ENCODE results near the gene CNNM4. TPM values are rescaled to one million over a fixed set of nuclear protein-coding genes. Genes with fewer than 3 reads are reported as not detected.

The CNNM4 gene
- total RNA-seq, 1 donor from 2014 or later: 5.8 TPM

DNA sequence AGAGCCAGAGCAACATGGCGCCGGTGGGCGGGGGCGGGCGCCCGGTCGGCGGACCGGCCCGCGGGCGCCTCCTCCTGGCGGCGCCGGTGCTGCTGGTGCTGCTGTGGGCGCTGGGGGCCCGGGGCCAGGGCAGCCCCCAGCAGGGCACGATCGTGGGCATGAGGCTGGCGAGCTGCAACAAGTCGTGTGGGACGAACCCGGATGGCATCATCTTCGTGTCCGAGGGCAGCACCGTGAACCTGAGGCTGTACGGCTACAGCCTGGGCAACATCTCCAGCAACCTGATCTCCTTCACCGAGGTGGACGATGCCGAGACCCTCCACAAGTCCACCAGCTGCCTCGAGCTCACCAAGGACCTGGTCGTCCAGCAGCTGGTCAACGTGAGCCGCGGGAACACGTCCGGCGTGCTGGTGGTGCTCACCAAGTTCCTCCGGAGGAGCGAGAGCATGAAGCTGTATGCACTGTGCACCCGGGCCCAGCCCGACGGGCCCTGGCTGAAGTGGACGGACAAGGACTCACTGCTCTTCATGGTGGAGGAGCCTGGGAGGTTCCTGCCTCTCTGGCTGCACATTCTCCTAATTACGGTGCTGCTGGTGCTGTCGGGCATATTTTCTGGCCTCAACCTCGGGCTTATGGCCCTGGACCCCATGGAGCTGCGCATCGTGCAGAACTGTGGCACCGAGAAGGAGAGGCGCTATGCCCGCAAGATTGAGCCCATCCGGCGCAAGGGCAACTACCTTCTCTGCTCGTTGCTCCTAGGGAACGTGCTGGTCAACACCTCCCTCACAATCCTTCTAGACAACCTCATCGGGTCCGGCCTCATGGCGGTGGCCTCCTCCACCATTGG lies 507 bp downstream of the CNNM4 start:
- FAIRE-seq: no peak
- Histone ChIP-seq H4K20me1 (ENCODE audit: insufficient read depth, low read length) (peaks cover 21% of the 10 kb centered on the region), H3K9me3 (ENCODE audit: insufficient read depth, low read depth, low read length) (no peaks in the 10 kb centered on the region), H3K4me3 (ENCODE audit: insufficient read depth, low read depth, low read length) (peak overlapping the region; percentile 65), H3K4me1 (ENCODE audit: insufficient read depth, low read length) (peaks cover 27% of the 10 kb centered on the region), H3K36me3 (ENCODE audit: insufficient read depth, low read length) (no peaks in the 10 kb centered on the region), H3K4me2 (ENCODE audit: low read length) (peak overlapping the region; percentile 89), H3K27ac (ENCODE audit: low read depth, low read length) (peak overlapping the region; percentile 1), H3K79me2 (ENCODE audit: insufficient read depth, low read length) (peaks cover 7% of the 10 kb centered on the region), H3K27me3 (ENCODE audit: insufficient read depth, low read length) (no peaks in the 10 kb centered on the region), H3K9ac (ENCODE audit: low read length) (peak overlapping the region; percentile 78), H2AFZ (ENCODE audit: low read depth, low read length) (peak overlapping the region; percentile 93)
- DNase-seq (ENCODE audit: low read depth): no peak
- Mint-ChIP-seq H3K27ac (ENCODE audit: unreplicated experiment) (peak overlapping the region; percentile 41), H3K4me1 (ENCODE audit: low read depth, unreplicated experiment) (peaks cover 20% of the 10 kb centered on the region), H3K36me3 (ENCODE audit: low read depth, unreplicated experiment) (no peaks in the 10 kb centered on the region), H3K27me3 (ENCODE audit: low read depth, unreplicated experiment) (peaks cover 6% of the 10 kb centered on the region), H3K9me3 (ENCODE audit: unreplicated experiment) (peaks cover 3% of the 10 kb centered on the region), H3K4me3 (ENCODE audit: unreplicated experiment) (peak overlapping the region; percentile 76)
- TF ChIP-seq, protein P1, sequence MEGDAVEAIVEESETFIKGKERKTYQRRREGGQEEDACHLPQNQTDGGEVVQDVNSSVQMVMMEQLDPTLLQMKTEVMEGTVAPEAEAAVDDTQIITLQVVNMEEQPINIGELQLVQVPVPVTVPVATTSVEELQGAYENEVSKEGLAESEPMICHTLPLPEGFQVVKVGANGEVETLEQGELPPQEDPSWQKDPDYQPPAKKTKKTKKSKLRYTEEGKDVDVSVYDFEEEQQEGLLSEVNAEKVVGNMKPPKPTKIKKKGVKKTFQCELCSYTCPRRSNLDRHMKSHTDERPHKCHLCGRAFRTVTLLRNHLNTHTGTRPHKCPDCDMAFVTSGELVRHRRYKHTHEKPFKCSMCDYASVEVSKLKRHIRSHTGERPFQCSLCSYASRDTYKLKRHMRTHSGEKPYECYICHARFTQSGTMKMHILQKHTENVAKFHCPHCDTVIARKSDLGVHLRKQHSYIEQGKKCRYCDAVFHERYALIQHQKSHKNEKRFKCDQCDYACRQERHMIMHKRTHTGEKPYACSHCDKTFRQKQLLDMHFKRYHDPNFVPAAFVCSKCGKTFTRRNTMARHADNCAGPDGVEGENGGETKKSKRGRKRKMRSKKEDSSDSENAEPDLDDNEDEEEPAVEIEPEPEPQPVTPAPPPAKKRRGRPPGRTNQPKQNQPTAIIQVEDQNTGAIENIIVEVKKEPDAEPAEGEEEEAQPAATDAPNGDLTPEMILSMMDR (IDR thresholded peaks at IDR 0.05; ENCODE audit: insufficient read depth, low read depth, low read length): no peak
- TF ChIP-seq EZH2 (IDR thresholded peaks at IDR 0.05; ENCODE audit: insufficient read depth, low read length): no peak

DNA sequence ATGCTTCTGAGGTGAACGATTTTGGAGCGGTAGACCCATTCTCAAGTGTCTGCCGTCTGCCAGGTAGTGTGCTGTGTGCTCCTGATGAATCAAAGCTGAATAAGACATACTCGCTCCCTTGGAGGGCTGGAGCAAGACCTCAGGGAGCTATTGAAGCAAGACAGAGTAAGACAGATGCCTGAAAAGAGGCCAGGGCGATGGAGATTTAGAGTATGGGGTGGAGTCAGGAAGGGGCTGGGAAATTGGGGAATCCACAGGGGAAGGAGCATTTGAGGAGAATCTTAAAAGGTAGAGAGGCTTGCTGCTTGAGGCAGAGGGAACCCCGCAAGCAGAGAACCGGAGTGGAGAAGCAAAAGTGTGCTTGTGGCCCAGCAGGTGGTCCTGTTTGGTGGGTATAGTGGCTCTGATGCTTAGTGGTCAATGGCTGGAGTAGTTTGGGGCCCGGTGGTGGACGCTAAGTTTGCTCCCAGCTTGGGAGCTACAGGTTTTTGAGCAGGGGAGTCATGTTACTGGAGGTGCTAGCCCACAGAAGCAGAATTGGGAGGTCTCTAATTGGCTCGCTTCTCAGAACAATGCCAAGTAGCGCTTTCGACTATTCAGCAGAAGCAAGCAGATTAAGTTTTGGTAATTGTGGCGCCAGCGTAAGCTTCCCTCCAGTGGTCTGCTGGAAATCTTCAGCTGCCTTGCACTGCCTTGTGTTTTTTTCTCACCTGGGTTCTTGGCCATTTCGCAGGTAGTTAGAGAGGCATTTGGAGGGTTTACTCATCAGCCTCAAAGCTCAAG lies 2.0 kb downstream of the CNNM4 start:
- H4K20me1 ChIP-seq (ENCODE audit: insufficient read depth, low read length): peaks cover 29% of the 10 kb centered on the region
- TF ChIP-seq EZH2 (IDR thresholded peaks at IDR 0.05; ENCODE audit: insufficient read depth, low read length): no peak
- TF ChIP-seq, protein P1 (IDR thresholded peaks at IDR 0.05; ENCODE audit: insufficient read depth, low read depth, low read length): no peak
- H2AFZ ChIP-seq (ENCODE audit: low read depth, low read length): no peak overlapping the region
- Mint-ChIP-seq H3K4me3 (ENCODE audit: unreplicated experiment) (peak overlapping the region; percentile 76), H3K36me3 (ENCODE audit: low read depth, unreplicated experiment) (no peaks in the 10 kb centered on the region), H3K27ac (ENCODE audit: unreplicated experiment) (peak overlapping the region; percentile 20), H3K4me1 (ENCODE audit: low read depth, unreplicated experiment) (peaks cover 20% of the 10 kb centered on the region), H3K27me3 (ENCODE audit: low read depth, unreplicated experiment) (peaks cover 6% of the 10 kb centered on the region), H3K9me3 (ENCODE audit: unreplicated experiment) (peaks cover 3% of the 10 kb centered on the region)
- no peak overlapping the region for H3K27ac ChIP-seq (ENCODE audit: low read depth, low read length)
- no peaks in the 10 kb centered on the region for H3K9me3 ChIP-seq (ENCODE audit: insufficient read depth, low read depth, low read length)
- H3K4me1 ChIP-seq (ENCODE audit: insufficient read depth, low read length): peaks cover 27% of the 10 kb centered on the region
- no peaks in the 10 kb centered on the region for H3K27me3 ChIP-seq (ENCODE audit: insufficient read depth, low read length)
- H3K4me3 ChIP-seq (ENCODE audit: insufficient read depth, low read depth, low read length): peak overlapping the region; percentile 30
- peak overlapping the region; percentile 89 for H3K4me2 ChIP-seq (ENCODE audit: low read length)
- peak overlapping the region; percentile 12 for H3K9ac ChIP-seq (ENCODE audit: low read length)
- FAIRE-seq: no peak
- DNase-seq (ENCODE audit: low read depth): peak; percentile 43
- H3K79me2 ChIP-seq (ENCODE audit: insufficient read depth, low read length): peaks cover 10% of the 10 kb centered on the region
- no peaks in the 10 kb centered on the region for H3K36me3 ChIP-seq (ENCODE audit: insufficient read depth, low read length)
